NB4 (cell line): Measurements from ENCODE around the gene PAM.

Source experiments
- CTCF ChIP-seq: IDR thresholded peaks from one replicate; pipeline ENCODE4 v1.5.1; 2012; ENCODE audit warnings: low read depth, low read length
- MAX ChIP-seq: IDR thresholded peaks from 2 replicates; pipeline ENCODE4 v1.6.1; 2011; ENCODE audit warnings: low read depth, low read length
- MYC ChIP-seq: IDR thresholded peaks from 2 replicates; pipeline ENCODE4 v1.6.1; 2011; ENCODE audit warnings: low read depth, low read length
- POLR2A ChIP-seq: IDR thresholded peaks from 2 replicates; pipeline ENCODE4 v1.6.1; 2011; ENCODE audit warnings: mild to moderate bottlenecking; ENCODE audit not compliant: insufficient read length; ENCODE audit errors: extremely low read depth

GRCh38 chr5:102743900-102744299 lies 11.2 kb upstream of the PAM start:
- TF ChIP-seq POLR2A = no peak
- TF ChIP-seq CTCF = no peak
- no peak for TF ChIP-seq MAX
- no peak for TF ChIP-seq MYC
